ENCODE data around the gene HPSE2.
A peak's percentile ranks its signal among the peaks of the same experiment; 100 is the strongest.

Gene HPSE2

DNA sequence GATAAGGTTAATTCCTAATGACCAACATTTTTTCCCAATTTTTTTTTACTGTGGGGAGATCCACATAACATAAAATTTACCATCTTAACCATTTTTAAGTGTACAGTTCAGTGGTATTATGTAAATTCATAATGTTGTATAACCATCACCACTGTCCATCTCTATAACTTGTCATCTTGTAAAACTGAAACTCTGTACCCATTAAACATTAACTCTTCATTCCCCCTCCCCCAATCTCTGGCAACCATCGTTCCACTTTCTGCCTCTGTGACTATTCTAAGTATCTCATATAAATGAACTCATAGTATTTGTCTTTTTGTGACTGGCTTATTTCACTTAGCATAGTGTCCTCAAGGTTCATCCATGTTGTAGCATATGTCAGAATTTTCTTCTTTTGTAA, 742.9 kb downstream of the HPSE2 start:
- H3K4me3 ChIP-seq (ENCODE audit: low read depth, low read length): no peak overlapping the region
- TF ChIP-seq, protein P1, sequence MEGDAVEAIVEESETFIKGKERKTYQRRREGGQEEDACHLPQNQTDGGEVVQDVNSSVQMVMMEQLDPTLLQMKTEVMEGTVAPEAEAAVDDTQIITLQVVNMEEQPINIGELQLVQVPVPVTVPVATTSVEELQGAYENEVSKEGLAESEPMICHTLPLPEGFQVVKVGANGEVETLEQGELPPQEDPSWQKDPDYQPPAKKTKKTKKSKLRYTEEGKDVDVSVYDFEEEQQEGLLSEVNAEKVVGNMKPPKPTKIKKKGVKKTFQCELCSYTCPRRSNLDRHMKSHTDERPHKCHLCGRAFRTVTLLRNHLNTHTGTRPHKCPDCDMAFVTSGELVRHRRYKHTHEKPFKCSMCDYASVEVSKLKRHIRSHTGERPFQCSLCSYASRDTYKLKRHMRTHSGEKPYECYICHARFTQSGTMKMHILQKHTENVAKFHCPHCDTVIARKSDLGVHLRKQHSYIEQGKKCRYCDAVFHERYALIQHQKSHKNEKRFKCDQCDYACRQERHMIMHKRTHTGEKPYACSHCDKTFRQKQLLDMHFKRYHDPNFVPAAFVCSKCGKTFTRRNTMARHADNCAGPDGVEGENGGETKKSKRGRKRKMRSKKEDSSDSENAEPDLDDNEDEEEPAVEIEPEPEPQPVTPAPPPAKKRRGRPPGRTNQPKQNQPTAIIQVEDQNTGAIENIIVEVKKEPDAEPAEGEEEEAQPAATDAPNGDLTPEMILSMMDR (IDR thresholded peaks at IDR 0.05; ENCODE audit: low read depth, low read length, missing control alignments): no peak

GRCh38 chr10:98489561-98490481, 745.8 kb downstream of the HPSE2 start:
- H3K4me3 ChIP-seq (ENCODE audit: low read depth, low read length): no peak overlapping the region
- DNase-seq (ENCODE audit: low read depth): no peak
- TF ChIP-seq, protein P1 (IDR thresholded peaks at IDR 0.05; ENCODE audit: low read depth, low read length, missing control alignments): no peak

More for the DNA sequence above, 742.9 kb downstream of the HPSE2 start:
- DNase-seq (ENCODE audit: low read depth): no peak

- no peak overlapping the region for H3K4me3 ChIP-seq (ENCODE audit: low read depth, low read length)
- DNase-seq (ENCODE audit: low read depth): no peak
- TF ChIP-seq, protein P1 (IDR thresholded peaks at IDR 0.05; ENCODE audit: low read depth, low read length, missing control alignments): no peak
These were observed 746.8 kb downstream of the HPSE2 start for GRCh38 chr10:98488669-98489430.

DNA sequence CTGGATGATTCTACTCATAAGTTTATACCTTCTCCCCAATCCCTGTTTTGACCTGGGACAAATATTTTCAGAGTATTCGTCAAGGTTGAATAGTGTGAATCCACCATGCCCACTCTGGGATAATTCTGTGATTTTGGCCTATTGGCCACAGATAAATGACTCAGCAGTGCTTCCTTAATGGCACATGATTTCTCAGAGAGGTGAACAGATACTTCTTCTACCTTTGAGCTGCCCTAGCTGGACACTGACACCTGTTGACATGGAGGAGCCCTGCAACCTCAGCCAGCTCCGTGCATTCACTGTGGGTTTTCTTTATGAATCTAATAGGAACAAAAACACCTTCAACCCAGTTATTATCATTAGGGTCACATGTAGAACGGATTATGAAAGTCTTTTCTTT, 748.0 kb downstream of the HPSE2 start:
- no peak overlapping the region for H3K4me3 ChIP-seq (ENCODE audit: low read depth, low read length)
- TF ChIP-seq, protein P1 (IDR thresholded peaks at IDR 0.05; ENCODE audit: low read depth, low read length, missing control alignments): peak; percentile 23
- no peak for DNase-seq (ENCODE audit: low read depth)

- TF ChIP-seq, protein P1 (IDR thresholded peaks at IDR 0.05; ENCODE audit: low read depth, low read length, missing control alignments): no peak
- no peak for DNase-seq (ENCODE audit: low read depth)
- no peak overlapping the region for H3K4me3 ChIP-seq (ENCODE audit: low read depth, low read length)
These were observed 749.2 kb downstream of the HPSE2 start for GRCh38 chr10:98486421-98486820.

GRCh38 chr10:98485959-98486358, 749.7 kb downstream of the HPSE2 start:
- TF ChIP-seq, protein P1 (IDR thresholded peaks at IDR 0.05; ENCODE audit: low read depth, low read length, missing control alignments): no peak
- no peak overlapping the region for H3K4me3 ChIP-seq (ENCODE audit: low read depth, low read length)
- no peak for DNase-seq (ENCODE audit: low read depth)
